ENCODE results near the gene ACER3.

GRCh38 chr11:77063407-77063806 lies 202.7 kb downstream of the ACER3 start:
- no peak for TF ChIP-seq ARNT (IDR thresholded peaks at IDR 0.05)
- TF ChIP-seq TARDBP (IDR thresholded peaks at IDR 0.05) = no peak
- TF ChIP-seq FOXA1 (IDR thresholded peaks at IDR 0.05) = no peak
- no peak for TF ChIP-seq HDGF (IDR thresholded peaks at IDR 0.05; ENCODE audit: borderline replicate concordance)
- no peak for TF ChIP-seq SUZ12 (IDR thresholded peaks at IDR 0.05)
- no peak for TF ChIP-seq PKNOX1 (IDR thresholded peaks at IDR 0.05)
- TF ChIP-seq SP1 (IDR thresholded peaks at IDR 0.05) = no peak
- TF ChIP-seq ZNF384 (IDR thresholded peaks at IDR 0.05) = no peak
- no peak for TF ChIP-seq ELF4 (IDR thresholded peaks at IDR 0.05)
- TF ChIP-seq LEF1 (IDR thresholded peaks at IDR 0.05; ENCODE audit: borderline replicate concordance) = no peak
- TF ChIP-seq FOXM1 (IDR thresholded peaks at IDR 0.05; ENCODE audit: borderline replicate concordance) = no peak
- TF ChIP-seq NFRKB (IDR thresholded peaks at IDR 0.05) = no peak
- TF ChIP-seq FOXK2 (IDR thresholded peaks at IDR 0.05) = no peak
- TF ChIP-seq CTBP1 (IDR thresholded peaks at IDR 0.05; ENCODE audit: borderline replicate concordance) = no peak

All from HEK293T (cell line).